NCI-H2081 treated with DMSO at 0.1 percent for 48 hours (cell line): ENCODE data around the gene NDUFS5.
"Not testable (repeated sequence)": the region's sequence is repeated elsewhere in the genome, so short reads cannot be mapped to it uniquely, and the experiment has no call there.

Source experiments
- DNase-seq: peaks from one replicate; lab custom pipeline; 2025; lab: John Stamatoyannopoulos, UW

NDUFS5 gene

DNA sequence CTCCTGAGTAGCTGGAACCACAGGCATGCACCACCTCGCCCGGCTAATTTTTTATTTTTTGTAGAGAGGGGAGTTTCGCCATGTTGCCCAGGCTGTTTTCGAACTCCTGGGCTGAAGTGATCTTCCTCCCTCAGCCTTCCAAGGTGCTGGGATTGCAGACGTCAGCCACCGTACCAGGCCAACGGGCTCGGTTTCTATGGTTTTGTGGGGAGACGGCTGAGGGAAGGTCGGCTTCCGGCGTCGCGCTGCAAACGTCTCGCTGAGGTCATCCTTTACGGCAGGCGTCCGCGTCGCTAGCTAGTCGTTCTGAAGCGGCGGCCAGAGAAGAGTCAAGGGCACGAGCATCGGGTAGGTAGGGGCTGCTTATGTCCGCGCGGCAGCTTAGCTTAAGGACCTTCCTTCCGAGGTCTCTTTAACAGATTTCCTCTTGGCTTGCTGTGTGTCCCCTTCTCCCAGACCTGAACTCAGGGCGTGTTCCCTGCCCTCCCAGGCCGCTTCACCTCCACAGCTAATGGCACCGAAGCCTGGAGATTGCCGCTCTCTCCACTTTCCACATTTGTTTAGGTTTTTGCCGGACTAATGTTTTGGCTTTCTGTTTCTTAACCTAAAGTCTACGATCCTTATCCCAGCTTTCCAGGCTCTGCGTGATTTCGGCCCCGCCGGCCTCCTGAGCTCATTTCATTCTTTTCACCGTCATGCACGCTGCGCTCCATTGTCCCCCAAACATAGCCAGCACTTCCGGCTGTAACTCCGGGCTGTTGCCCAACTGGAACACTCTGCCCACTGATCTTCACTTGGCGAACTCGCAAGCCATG, at the start of gene NDUFS5:
NDUFS5 (plus strand) TSS at position 300 of the 815 bp plus-strand sequence. CDS start 2,375 bp downstream, outside the sequence.
- peak; percentile 81 for DNase-seq

DNA sequence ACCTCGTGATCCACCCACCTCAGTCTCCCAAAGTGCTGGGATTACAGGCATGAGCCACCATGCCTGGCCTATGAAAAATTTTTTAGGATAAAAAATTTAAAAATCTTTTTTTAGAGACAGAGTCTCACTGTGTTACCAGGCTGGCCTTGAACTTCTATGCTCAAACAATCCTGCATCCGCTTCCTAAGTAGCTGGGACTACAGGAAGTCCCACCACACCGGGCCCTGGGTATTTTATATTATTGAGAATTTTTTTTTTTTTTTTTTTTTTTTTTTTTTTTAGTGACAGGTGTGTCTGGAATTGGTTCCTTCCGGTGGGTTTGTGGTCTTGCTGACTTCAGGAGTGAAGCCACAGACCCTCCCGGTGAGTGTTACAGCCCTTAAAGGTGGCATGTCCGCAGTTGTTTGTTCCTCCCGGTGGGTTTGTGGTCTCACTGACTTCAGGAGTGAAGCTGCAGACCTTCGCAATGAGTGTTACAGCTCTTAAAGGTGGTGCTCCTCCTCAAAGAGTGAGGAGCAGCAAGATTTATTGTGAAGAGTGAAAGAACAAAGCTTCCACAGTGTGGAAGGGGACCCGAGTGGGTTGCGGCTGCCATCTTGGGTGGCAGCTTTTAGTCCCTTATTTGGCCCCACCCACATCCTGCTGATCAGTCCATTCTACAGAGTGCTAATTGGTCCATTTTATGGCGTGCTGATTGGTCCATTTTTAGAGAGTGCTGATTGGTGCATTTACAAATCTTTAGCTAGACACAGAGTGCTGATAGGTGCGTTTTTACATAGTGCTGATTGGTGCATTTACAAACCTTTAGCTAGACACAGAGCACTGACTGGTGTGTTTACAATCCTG, 48.5 kb upstream of the NDUFS5 start:
- DNase-seq, result not testable (repeated sequence)

DNA sequence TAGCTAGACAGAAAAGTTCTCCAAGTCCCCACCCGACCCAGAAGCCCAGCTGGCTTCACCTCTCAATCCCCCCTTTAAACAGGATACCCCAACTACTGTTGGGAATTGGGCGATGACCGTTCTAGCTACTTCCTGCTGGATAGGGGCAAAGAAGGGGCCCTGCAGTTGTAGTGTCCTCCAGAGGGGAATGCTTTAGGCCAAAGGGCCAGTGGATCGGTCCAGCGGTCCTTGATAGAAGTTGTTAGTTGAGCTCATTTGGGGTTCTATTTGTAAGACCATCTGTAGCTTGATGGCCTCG, 48.0 kb upstream of the NDUFS5 start:
- not testable (repeated sequence) for DNase-seq

DNA sequence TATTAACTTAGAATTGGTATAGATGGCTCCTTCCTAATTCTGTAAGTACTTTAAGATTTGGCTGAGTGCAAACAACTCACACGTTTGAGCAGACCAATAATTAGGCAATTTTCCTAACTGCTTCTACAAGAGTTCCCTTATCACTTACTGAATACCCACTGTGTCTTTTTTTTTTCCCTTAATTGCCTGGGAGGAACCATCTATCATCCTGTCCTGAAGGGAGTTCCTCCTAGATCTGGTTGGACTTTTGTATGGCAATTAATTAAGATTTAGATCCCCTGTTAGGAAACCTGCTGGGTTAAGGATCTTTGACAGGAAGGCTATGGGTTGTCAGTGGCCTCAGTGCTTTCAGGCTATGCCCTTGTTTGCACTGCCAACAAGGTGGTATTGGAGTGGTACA, 46.8 kb upstream of the NDUFS5 start:
- not testable (repeated sequence) for DNase-seq

DNA sequence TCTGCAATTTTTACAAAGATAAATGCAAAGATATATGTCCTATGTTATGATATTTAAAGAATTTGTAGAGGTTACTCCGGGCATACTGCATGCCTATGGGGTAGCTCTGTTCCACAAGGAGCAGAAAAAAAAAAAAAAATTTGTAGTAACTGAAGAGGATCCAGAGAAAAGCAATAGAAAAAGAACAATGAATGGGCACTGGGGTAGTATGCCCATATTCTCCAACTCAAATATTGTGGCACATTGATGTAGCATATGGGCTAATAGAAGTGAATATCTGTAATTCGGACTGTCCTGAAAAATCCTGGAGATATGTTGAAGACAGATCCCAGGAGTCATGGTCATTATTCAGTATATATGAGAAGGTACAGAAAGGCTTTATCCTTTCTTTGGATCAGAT, 36.2 kb upstream of the NDUFS5 start:
- no peak for DNase-seq

DNA sequence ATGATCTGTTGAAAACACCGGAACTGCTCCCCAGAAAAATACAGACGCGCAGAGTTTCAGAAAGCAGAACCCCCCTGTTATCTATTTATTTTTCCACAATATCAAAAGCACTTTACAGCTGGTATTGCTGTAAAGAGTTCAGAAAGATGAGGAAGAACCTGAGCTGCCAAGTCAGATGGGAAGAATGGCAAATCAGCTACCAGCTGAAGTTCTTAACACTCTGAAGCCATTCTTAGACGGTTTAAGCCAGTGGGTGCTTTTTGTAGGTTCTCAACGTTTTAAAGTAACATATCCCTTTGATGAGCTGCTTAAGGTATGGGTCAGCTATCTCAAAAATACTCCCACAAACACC, 35.8 kb upstream of the NDUFS5 start:
- DNase-seq, result no peak

DNA sequence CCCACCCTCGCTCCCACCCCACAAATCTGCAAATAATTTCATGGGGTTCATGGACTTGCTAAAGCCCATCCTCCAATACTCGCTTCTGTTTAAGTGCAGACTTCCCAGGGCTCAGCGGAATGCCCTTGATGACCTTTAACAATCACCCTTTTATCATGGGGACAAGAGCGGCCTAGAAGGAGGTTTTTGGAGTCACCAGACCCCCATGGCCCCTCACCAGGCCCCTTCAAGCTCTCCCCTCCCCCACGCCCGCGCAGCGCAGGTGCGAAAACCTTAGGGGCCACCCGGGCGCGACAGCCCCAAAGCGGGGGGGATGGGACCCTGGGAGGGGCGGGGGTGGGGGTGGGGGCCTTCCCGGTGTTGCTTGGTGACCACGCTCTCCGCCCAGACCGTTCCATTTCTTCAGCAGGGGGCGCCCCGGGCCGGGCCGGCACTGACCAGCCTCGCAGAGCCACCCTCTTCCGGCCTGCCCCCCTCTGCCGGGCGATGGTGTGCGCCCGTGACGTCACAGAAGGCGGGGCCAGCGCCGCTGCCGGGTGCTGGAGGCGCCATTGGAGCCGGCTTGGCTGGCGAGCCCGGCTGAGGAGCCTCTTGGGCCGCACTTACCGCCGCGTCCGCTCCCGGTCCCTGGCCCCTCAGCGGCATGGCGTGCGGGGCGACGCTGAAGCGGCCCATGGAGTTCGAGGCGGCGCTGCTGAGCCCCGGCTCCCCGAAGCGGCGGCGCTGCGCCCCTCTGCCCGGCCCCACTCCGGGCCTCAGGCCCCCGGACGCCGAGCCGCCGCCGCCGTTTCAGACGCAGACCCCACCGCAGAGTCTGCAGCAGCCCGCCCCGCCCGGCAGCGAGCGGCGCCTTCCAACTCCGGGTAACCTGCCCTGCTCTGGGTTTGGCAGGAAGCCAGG, 35.2 kb upstream of the NDUFS5 start, which contains the start of gene AKIRIN1:
AKIRIN1 (plus strand) TSS at position 539 of the 900 bp plus-strand sequence; CDS start at position 644, 105 bp downstream.
- peak; percentile 91 for DNase-seq

DNA sequence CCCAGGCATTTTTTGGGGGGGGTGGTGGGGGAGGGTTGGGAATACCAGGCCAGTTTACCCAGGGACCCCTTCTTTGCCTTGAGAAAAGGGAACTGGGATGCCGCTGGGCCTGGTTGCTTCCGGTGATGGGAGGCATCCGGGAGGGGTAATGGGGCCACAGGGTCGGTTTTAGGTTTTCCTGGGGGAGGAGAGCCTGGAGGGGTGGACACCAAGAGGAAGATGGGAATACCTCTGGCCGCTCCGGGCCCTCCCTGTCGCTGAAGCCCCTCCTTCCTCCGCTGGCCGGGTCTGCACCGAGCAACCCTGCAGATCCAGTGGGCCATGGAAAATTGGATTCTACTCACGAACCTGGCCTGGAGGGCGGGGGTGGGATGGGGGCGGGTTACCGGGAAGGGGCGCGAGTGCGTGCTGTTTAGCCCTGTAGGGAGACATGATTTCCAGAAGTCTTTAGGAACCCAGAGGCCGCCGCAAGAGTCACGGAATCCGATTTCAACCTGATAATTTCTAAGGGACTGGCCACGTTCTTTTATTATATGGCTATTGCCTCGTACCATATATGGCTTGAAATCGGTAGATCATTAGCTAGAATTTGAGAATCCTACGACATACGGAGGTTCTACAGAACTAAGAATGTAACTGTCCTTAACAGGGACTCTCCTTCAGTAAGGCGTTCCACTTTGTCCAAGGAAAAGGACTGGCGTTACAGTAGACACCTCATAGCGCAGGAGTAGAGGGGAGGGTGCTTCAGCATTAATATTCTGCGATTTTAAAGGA, 34.3 kb upstream of the NDUFS5 start:
- no peak for DNase-seq

DNA sequence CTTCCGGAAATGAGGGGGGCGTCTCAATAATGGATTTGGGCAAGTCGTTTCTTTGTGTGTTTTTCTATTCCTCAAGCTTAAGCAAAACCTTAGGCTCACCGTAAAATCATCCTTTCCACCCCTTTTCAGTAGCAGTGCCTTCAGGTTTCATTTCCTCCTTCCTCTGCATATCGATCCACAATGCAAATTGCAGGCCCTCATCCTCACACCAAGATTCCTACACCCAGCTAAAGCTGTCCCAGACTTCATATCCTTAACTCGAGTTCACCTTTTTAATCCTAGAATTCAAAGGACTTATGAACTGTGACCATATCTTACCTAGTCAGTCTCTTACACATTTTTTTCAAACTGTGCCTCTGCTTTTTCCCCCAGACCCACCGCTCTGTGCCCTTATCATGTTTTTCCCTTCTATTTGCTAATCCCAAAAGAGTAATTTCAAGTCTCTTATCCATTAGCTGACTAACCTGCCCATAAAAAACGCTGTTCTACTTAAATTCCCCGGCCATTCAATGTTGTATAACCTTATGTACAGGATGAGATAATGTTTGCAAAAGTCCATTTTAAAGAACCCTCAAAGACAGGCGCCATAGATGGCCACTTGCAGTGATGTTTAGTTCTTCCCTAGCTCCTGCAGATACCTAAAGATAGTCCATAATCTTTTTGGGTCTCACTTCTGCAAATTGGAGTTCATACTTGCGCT, 33.6 kb upstream of the NDUFS5 start:
- no peak for DNase-seq

DNA sequence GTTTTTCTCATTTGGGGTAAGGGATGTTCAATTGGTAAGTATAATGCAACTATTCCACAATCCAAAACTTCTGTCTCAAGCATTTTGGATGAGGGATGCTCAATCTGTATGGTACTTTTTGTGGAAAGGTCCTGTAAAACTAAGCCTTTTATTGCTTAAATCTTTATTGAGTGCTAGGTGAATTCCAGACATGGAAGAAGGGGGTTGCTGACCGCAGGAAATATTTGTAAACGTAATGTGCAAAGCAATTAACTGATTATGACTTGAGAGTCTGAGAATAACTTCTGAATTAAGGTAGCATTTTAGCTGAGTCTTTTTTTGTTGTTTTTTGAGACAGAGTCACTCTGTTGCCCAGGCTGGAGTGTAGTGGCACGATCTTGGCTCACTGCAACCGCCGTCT, 32.0 kb upstream of the NDUFS5 start:
- DNase-seq, result no peak

DNA sequence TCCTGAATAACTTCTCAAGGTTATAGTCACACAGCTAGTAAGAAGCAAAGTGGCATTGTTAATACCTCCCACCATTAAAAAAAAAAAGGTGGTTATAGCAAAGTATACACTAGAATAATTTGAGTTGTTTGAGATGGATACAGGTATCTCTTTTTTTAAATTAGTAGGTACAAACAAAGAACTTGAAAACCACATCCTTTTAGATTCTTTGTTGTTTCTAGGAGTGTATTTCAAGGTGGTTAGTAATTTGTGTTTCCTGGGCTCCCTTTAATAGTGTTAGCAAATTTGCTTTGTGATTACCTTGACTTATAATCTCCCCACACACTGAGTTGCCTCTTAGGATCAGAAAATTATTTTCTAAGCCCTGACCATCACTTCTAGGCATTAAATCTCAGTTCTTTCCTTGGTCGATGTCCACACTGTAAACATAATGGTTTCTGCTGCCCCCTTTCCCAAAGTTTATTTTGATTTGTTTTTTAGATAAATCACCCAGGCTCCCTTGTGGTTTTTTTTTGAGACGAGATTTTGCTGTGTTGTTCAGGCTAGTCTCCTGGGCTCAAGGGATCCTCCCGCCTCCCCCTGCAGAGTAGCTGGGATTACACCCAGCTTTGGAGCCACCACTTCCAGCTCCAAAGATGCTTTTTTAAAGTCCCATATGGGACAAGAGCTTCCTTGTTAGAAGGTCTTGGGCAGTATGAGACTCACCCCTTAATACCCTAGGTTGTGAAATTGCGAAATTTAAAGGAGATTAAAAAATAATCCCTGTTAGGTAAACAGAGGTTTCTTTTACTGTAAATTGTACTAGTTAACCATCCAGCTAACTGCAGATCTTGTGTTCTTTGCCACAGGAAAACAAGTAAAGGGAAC, 28.9 kb upstream of the NDUFS5 start:
- no peak for DNase-seq

DNA sequence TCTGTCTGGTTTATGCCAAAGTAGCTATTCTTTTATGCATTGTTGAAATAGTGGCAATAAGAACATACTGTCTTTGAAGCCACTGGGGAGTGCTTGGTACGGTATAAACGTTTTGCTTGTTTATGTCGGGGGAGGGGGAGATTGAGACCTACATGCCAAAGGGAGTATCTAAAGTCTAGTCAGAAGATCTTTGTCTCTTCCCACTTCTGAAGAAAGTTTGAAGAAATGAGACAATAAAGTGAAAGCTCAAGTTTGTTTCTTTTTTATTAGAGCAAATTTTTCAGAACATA, 28.3 kb upstream of the NDUFS5 start:
- DNase-seq, result no peak

DNA sequence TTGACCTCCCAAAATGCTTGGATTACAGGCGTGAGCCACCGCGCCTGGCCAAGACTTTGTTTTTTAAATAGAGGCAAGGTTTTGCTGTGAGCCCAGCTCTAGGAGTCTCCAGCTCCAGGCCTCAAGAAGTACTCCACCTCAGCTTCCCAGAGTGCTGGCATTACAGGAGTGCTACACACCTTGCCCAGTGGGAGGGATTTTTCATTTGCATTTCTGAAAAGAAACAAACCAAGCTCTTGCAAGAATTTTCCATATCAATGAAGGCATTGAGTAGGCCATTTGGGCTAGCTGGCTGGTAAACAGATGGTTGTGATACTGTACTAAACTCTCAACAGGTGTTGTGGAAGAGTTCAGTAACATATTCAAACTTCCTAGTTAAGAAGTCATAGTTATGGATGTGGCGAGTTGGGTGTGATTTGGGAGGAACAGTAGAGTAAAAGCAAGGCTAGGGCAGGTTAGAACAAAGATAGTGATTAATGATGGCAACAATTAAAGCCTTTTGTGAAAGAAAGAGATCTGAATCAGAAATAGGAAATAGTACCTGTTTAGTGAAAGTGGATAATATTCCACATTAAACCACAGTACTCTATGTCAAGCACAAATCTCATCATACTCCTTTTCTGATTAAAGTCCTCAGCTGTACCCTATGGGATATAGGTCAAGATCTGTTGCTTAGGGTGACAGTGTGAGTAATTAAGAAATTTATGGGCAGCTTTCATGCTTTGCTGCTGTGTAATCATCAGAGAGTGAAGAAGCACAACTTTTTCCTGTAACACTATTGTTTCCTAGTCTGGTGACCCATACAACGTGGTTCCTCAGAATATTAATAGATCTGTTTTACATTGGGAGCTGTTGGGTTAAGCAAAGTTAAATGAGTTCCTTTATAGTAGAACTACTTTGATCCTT, 24.4 kb upstream of the NDUFS5 start:
- DNase-seq, result no peak

DNA sequence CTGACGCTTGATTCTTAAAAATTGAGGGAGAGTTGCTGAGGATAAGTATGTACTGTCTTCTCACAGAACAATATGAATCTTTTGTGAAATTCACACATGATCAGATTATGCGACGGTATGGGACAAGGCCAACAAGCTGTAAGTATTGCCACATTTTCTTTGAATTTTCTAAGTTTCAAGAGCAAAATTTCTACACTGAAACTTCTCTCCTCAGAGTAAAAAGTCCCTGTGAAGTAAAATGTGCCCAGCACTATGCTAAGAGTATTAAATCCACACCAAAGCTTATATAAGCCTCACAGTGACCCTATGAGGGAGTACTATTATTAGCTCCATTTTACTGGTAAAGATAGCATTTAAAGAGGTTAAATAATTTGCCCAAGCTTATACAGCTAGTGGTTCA, 22.9 kb upstream of the NDUFS5 start:
- no peak for DNase-seq

DNA sequence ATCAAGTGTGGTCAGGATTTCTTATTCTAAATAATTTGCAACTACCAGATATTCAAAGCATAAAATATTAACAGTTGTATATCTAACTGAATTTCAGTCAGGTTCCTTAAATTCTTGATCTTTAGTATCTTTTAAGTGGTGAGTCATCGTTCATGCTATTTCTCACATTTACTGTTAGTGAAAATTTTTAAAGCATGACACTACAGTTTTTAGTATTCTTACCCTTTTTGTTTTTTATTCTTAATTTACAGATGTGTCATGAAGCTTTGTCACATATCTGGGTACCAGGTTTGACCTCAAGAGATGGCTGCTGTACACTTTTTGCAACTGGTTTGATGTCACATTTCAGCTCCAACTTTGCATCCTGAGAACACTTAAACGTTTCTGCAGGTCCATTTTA, 22.4 kb upstream of the NDUFS5 start:
- DNase-seq, result no peak

DNA sequence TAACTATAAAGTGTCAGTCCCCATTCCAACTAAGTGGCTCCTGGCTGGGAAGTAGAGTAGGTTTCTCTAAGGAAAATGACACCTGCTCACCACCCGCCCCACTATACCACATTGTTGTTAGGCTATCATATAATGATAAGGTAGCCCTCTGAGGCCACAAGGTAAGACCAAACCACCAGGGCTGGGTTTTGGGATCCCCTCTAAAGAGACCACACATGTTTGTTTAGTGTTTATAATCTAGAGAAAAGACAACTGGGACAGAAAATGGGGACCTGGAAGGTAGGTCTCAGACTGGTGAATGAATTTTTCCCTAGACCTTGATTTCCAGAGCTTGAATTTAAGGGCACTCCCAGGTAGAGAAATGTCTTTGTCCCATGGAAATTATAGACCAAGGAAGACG, 19.9 kb upstream of the NDUFS5 start:
- no peak for DNase-seq

DNA sequence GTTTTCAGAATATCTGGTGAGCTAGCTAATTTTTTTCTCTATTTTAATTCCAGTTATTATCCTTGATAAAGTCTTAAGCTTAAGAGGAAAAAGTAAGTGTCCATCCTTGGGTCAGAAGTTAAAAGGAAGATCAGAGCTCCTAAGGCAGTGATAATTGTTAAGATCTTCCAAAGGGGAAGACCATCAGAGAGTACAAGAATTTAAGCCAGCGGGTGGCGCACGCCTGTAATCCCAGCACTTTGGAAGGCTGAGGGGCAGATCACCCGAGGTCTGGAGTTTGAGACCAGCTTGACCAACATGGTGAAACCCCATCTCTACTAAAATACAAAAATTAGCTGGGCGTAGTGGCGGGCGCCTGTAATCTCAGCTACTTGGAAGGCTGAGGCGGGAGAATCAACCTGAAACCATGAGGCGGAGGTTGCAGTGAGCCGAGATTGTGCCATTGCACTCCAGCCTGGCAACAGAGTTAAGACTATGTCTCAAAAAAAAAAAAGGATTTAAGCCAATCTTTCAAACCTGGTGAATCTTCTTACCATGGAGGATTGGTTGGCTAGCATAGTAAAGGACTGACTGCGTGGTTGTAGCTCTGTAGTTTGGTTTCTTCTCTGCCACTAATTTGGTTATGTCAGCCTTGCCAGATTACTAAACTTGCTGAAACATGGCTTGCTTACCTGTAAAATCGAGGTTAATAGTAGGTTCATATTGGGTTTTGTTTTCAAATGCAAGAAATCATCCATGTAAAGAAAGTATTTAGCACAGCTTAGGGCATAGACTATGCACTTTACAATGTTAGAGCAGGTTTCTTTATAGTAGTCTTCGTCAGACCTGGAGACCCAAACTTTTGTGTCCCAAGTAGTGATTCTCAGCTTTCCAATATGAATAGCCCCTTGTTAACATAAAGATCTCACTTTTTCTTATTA, 19.2 kb upstream of the NDUFS5 start:
- DNase-seq, result no peak

DNA sequence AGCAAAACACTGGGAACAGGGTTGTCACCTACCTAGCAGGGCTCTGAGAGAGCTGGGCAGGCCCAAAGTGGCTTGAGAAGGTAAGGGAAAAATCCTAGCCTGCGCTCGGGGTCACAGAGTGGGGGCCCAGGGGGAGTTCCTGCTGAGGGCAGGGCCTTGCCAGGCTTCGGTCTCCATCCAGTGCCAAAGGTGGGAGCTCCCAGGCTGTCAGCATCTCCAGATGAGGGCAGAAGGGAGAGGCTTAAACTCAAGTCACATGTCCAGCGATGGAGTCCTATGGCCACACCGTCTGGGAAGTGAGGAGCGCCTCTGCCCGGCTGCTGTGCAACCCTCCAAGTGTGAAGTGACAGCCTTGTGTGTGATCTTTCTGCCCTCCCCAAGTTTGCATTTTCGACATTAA, 11.2 kb upstream of the NDUFS5 start:
- DNase-seq, result not testable (repeated sequence)
